HEK293 (cell line): ENCODE measurements around the gene CDC27.

Experiments used
- CTCF ChIA-PET: fragments of 350-600 bp; formaldehyde crosslinking; extraction: SDS; loops from one replicate; lab custom pipeline; 2021; ENCODE audit warnings: antibody characterized with exemption; lab: Yijun Ruan, JAX
- POLR2A ChIA-PET: fragments of 300-600 bp; formaldehyde crosslinking; extraction: SDS; loops from one replicate; lab custom pipeline; 2020; ENCODE audit warnings: antibody characterized with exemption, inconsistent platforms; lab: Yijun Ruan, JAX
- H3K27ac ChIP-seq: fragments of 200-500 bp; sonication (Bioruptor generic); 2 replicates; pipeline ENCODE4 v1.5.1; 2014; ENCODE audit warnings: low read depth, low read length, control low read depth, inconsistent platforms; ENCODE audit errors: extremely low read depth
- H3K36me3 ChIP-seq, 2 experiments: fragments of 200-500 bp in 1 of 2; sonication (Bioruptor generic) in 1 of 2; 1 replicate in 1 of 2; 2 replicates in 1 of 2; pipeline ENCODE4 v1.5.1; 2014 to 2017; ENCODE audit warnings: inconsistent platforms in 2 of 2, low read length in 2 of 2; ENCODE audit not compliant: control insufficient read depth in 2 of 2, insufficient read depth in 1 of 2
- H3K4me1 ChIP-seq: fragments of 200-500 bp; sonication (Bioruptor generic); 2 replicates; pipeline ENCODE4 v1.5.1; 2014; ENCODE audit warnings: mild to moderate bottlenecking, low read length, inconsistent platforms; ENCODE audit not compliant: control insufficient read depth, insufficient read depth
- H3K4me3 ChIP-seq: 2 replicates; pipeline ENCODE4 v1.5.1; 2011; ENCODE audit warnings: low read depth, mild to moderate bottlenecking, control low read depth, low read length, moderate library complexity
- H3K9me3 ChIP-seq: fragments of 200-500 bp; sonication (Bioruptor generic); 2 replicates; pipeline ENCODE4 v1.5.1; 2014; ENCODE audit warnings: low read depth, low read length, inconsistent platforms; ENCODE audit not compliant: control insufficient read depth, insufficient read depth
- KLF9 ChIP-seq: fragments of 450-650 bp; formaldehyde crosslinking; IDR thresholded peaks from 2 replicates; pipeline ENCODE4 v1.5.1; 2016; ENCODE audit warnings: missing biosample characterization, missing genetic modification characterization, low read depth
- MEIS1 ChIP-seq: sonication (generic); formaldehyde crosslinking; IDR thresholded peaks from 2 replicates; pipeline ENCODE4 v1.8.1; 2022; ENCODE audit warnings: missing genetic modification reagents, mild to moderate bottlenecking, borderline replicate concordance
- MYNN ChIP-seq: fragments of 450-650 bp; formaldehyde crosslinking; IDR thresholded peaks from 2 replicates; pipeline ENCODE4 v1.5.1; 2016; ENCODE audit warnings: missing biosample characterization, missing genetic modification characterization, borderline replicate concordance
- ZFP3 ChIP-seq: fragments of 450-650 bp; formaldehyde crosslinking; IDR thresholded peaks from 2 replicates; pipeline ENCODE4 v1.5.1; 2016; ENCODE audit warnings: low read depth, missing biosample characterization, missing genetic modification characterization
- ZNF140 ChIP-seq: fragments of 450-650 bp; formaldehyde crosslinking; IDR thresholded peaks from 2 replicates; pipeline ENCODE4 v1.5.1; 2016; ENCODE audit warnings: missing biosample characterization, missing genetic modification characterization
- ZNF155 ChIP-seq: fragments of 450-650 bp; formaldehyde crosslinking; IDR thresholded peaks from 2 replicates; pipeline ENCODE4 v1.5.1; 2016; ENCODE audit warnings: missing biosample characterization, missing genetic modification characterization
- ZNF202 ChIP-seq: fragments of 450-650 bp; formaldehyde crosslinking; IDR thresholded peaks from 2 replicates; pipeline ENCODE4 v1.5.1; 2016; ENCODE audit warnings: missing biosample characterization, missing genetic modification characterization, borderline replicate concordance
- ZNF223 ChIP-seq: fragments of 450-650 bp; formaldehyde crosslinking; IDR thresholded peaks from 2 replicates; pipeline ENCODE4 v1.5.1; 2016; ENCODE audit warnings: missing biosample characterization, missing genetic modification characterization
- ZNF23 ChIP-seq: fragments of 450-650 bp; formaldehyde crosslinking; IDR thresholded peaks from 2 replicates; pipeline ENCODE4 v1.5.1; 2016; ENCODE audit warnings: missing biosample characterization, missing genetic modification characterization, borderline replicate concordance
- ZNF24 ChIP-seq: fragments of 450-650 bp; formaldehyde crosslinking; IDR thresholded peaks from 2 replicates; pipeline ENCODE4 v1.5.1; 2016; ENCODE audit warnings: missing biosample characterization, missing genetic modification characterization
- ZNF433 ChIP-seq: fragments of 450-650 bp; formaldehyde crosslinking; IDR thresholded peaks from 2 replicates; pipeline ENCODE4 v1.5.1; 2016; ENCODE audit warnings: missing biosample characterization, missing genetic modification characterization, low read depth
- ZNF530 ChIP-seq: fragments of 450-650 bp; formaldehyde crosslinking; IDR thresholded peaks from 2 replicates; pipeline ENCODE4 v1.5.1; 2016; ENCODE audit warnings: low read depth, missing biosample characterization, missing genetic modification characterization
- ZNF624 ChIP-seq: fragments of 450-650 bp; formaldehyde crosslinking; IDR thresholded peaks from 2 replicates; pipeline ENCODE4 v1.5.1; 2017; ENCODE audit warnings: missing biosample characterization, missing genetic modification characterization
- ZNF626 ChIP-seq: fragments of 450-650 bp; sonication (Bioruptor Pico); formaldehyde crosslinking; IDR thresholded peaks from 2 replicates; pipeline ENCODE4 v1.5.1; 2018; ENCODE audit warnings: missing biosample characterization, missing genetic modification characterization, inconsistent platforms
- ZNF660 ChIP-seq: fragments of 450-650 bp; IDR thresholded peaks from 2 replicates; pipeline ENCODE4 v1.5.1; 2018; ENCODE audit warnings: missing biosample characterization, mild to moderate bottlenecking, missing genetic modification characterization
- ZNF76 ChIP-seq: fragments of 450-650 bp; formaldehyde crosslinking; IDR thresholded peaks from 2 replicates; pipeline ENCODE4; 2016; ENCODE audit warnings: low read depth, missing biosample characterization, missing genetic modification characterization, borderline replicate concordance
- ZNF776 ChIP-seq: fragments of 450-650 bp; formaldehyde crosslinking; IDR thresholded peaks from 2 replicates; pipeline ENCODE4 v1.5.0; 2017; ENCODE audit warnings: missing biosample characterization, missing genetic modification characterization, borderline replicate concordance
- ZSCAN23 ChIP-seq: fragments of 450-650 bp; formaldehyde crosslinking; IDR thresholded peaks from 2 replicates; pipeline ENCODE4 v1.5.1; 2016; ENCODE audit warnings: missing biosample characterization, missing genetic modification characterization
- TF ChIP-seq, protein P1 (sequence below): fragments of 450-650 bp; formaldehyde crosslinking; IDR thresholded peaks from 2 replicates; pipeline ENCODE4 v1.5.1; 2016; ENCODE audit warnings: missing biosample characterization, missing genetic modification characterization
- TF ChIP-seq, protein P2 (sequence below): fragments of 450-650 bp; formaldehyde crosslinking; IDR thresholded peaks from 2 replicates; pipeline ENCODE4 v1.5.1; 2016; ENCODE audit warnings: missing biosample characterization, missing genetic modification characterization
- TF ChIP-seq, protein P3 (sequence below): fragments of 450-650 bp; formaldehyde crosslinking; IDR thresholded peaks from 2 replicates; pipeline ENCODE4 v1.5.1; 2016; ENCODE audit warnings: missing biosample characterization, missing genetic modification characterization

Gene CDC27

DNA sequence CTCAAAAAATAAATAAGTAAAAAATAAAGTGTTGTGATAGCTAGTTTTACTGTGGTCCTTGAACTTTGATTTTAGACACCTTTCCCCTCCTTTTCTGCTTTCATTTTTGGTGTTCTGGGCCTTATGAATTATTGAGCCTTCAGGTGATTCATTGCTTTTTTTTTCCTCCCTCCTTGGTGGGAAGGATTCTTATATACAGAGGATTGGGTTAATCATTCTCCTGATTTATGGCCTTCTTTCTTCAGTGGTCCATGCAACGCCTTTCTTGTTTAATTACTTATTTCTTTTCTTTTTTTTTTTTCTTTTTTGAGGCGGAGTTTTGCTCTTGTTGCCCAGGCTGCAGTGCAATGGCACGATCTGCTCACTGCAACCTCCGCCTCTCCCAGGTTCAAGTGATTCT, 12.1 kb upstream of the CDC27 start:
- Histone ChIP-seq H3K9me3 (no peaks in the 10 kb centered on the region), H3K4me1 (0 out of 2 replicates have a peak, but pooled peaks cover 5% of the 10 kb centered on the region), H3K27ac (no peak overlapping the region), H3K4me3 (no peak overlapping the region), H3K36me3 (no peaks in the 10 kb centered on the region)
- TF ChIP-seq, protein P1, sequence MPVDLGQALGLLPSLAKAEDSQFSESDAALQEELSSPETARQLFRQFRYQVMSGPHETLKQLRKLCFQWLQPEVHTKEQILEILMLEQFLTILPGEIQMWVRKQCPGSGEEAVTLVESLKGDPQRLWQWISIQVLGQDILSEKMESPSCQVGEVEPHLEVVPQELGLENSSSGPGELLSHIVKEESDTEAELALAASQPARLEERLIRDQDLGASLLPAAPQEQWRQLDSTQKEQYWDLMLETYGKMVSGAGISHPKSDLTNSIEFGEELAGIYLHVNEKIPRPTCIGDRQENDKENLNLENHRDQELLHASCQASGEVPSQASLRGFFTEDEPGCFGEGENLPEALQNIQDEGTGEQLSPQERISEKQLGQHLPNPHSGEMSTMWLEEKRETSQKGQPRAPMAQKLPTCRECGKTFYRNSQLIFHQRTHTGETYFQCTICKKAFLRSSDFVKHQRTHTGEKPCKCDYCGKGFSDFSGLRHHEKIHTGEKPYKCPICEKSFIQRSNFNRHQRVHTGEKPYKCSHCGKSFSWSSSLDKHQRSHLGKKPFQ, result no peak
- no peak for TF ChIP-seq ZNF660 (tag by site-specific recombination)
- TF ChIP-seq ZFP3 (tag by site-specific recombination), result no peak
- no peak for TF ChIP-seq ZNF140
- TF ChIP-seq, protein P2, sequence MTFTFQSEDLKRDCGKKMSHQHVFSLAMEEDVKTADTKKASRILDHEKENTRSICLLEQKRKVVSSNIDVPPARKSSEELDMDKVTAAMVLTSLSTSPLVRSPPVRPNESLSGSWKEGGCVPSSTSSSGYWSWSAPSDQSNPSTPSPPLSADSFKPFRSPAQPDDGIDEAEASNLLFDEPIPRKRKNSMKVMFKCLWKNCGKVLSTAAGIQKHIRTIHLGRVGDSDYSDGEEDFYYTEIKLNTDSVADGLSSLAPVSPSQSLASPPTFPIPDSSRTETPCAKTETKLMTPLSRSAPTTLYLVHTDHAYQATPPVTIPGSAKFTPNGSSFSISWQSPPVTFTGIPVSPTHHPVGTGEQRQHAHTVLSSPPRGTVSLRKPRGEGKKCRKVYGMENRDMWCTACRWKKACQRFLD (tag by site-specific recombination), result no peak
- CTCF ChIA-PET, result interaction anchor here (0.8 kb wide), 1 partner anchor 75 kb away, joined by 4 read pairs; no protein-coding TSS in a partner anchor
- POLR2A ChIA-PET, result interaction anchor here (0.7 to 1.5 kb wide), 2 partner anchors 12 to 17 kb away, joined by 3 to 4 read pairs; partner anchors contain the start of gene CDC27

DNA sequence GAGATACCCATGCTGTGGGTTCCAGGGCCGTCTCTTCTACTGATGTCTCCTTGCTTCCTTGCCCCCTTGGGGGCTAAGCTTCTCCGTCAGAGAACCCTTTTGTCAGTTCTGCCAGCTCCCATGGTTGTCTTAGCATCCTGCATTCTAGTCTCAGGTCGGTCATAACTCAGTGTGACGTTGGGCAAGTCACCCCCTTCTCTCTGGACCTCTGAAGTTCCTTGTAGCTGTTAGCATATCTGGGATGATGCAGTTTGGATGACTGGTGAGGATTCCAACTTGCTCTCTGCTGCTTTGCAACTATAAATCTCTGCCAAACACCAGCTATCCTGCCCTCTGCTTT, 11.2 kb upstream of the CDC27 start:
- 0 out of 2 replicates have a peak, but pooled peaks cover 5% of the 10 kb centered on the region for H3K4me1 ChIP-seq
- ChIA-PET CTCF (interaction anchor here (0.6 kb wide), 1 partner anchor 52 kb away, joined by 5 read pairs; no protein-coding TSS in a partner anchor), POLR2A (interaction anchor here (1.5 kb wide), 1 partner anchor 11 kb away, joined by 4 read pairs; the partner anchor contains the start of gene CDC27)
- no peak overlapping the region for H3K27ac ChIP-seq
- H3K9me3 ChIP-seq, result no peaks in the 10 kb centered on the region
- TF ChIP-seq MEIS1 (CRISPR knock-in tag) (no peak), KLF9 (tag by site-specific recombination) (no peak), ZNF624 (no peak), ZNF202 (tag by site-specific recombination) (no peak), ZNF223 (no peak)
- no peak overlapping the region for H3K4me3 ChIP-seq
- H3K36me3 ChIP-seq, result no peaks in the 10 kb centered on the region

DNA sequence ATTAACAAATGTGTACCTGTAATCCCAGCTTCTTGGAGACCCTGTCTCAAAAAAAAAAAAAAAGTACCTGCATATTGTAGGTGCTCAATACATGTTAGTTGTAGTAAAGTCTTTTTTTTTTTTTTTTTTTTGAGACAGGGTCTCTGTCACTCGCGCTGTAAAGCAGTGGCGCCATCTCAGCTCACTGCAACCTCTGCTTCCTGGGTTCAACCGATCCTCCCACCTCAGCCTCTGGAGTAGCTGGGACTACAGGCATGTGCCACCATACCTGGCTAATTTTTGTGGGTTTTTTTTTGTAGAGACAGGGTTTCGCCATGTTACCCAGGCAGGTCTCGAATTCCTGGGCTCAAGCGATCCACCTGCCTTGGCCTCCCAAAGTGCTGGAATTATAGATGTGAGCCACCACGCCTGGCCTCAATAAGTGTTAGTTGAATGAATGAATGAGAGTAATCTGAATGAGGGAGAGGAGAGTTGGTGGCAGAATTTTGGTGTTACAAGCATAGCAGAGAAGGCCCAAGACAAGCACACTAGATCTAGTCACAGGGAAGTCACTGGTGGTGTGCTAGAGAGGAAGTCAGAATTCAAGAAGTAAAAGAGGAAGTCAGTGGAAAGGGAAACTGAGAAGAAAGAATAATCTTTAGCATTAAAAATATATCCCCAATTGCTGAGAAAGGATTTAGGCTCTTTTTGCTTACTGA, 10.7 kb upstream of the CDC27 start:
- TF ChIP-seq ZNF776 (no peak), ZNF155 (tag by site-specific recombination) (no peak), MYNN (tag by site-specific recombination) (no peak), ZNF626 (no peak), ZNF433 (tag by site-specific recombination) (no peak), ZNF23 (tag by site-specific recombination) (no peak), ZNF624 (no peak), ZNF530 (no peak), ZNF76 (tag by site-specific recombination) (no peak), ZSCAN23 (tag by site-specific recombination) (no peak), ZNF24 (tag by site-specific recombination) (no peak)
- TF ChIP-seq, protein P3, sequence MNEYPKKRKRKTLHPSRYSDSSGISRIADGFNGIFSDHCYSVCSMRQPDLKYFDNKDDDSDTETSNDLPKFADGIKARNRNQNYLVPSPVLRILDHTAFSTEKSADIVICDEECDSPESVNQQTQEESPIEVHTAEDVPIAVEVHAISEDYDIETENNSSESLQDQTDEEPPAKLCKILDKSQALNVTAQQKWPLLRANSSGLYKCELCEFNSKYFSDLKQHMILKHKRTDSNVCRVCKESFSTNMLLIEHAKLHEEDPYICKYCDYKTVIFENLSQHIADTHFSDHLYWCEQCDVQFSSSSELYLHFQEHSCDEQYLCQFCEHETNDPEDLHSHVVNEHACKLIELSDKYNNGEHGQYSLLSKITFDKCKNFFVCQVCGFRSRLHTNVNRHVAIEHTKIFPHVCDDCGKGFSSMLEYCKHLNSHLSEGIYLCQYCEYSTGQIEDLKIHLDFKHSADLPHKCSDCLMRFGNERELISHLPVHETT, result no peak
- H3K27ac ChIP-seq, result no peak overlapping the region

More for the DNA sequence above, 10.7 kb upstream of the CDC27 start:
- Histone ChIP-seq H3K36me3 (no peaks in the 10 kb centered on the region), H3K4me3 (no peak overlapping the region), H3K9me3 (no peaks in the 10 kb centered on the region), H3K4me1 (0 out of 2 replicates have a peak, but pooled peaks cover under 1% of the 10 kb centered on the region)
- ChIA-PET POLR2A (interaction anchor here (0.6 kb wide), 1 partner anchor 145 kb away, joined by 3 read pairs; no protein-coding TSS in a partner anchor), CTCF (interaction anchor here (0.6 to 0.7 kb wide), 3 partner anchors 16 to 53 kb away, joined by 4 to 5 read pairs (median 4); no protein-coding TSS in a partner anchor)
